Measurements from ENCODE around the gene TBC1D26. TPM values are rescaled to one million over a fixed set of nuclear protein-coding genes. Genes with fewer than 3 reads are reported as not detected.
"Not testable (repeated sequence)": the region's sequence is repeated elsewhere in the genome, so short reads cannot be mapped to it uniquely, and the experiment has no call there.

TBC1D26 gene
- total and polyA plus RNA-seq, 2 experiments from 2014 or later, result not detected

GRCh38 chr17:15742051-15742795 is 10.1 kb downstream of the TBC1D26 start:
- in situ Hi-C loops (cut with MboI), result no loop called here
- H3K9me2 ChIP-seq (ENCODE audit: insufficient read depth), result no peaks in the 10 kb centered on the region
- H2AFZ ChIP-seq, result no peak overlapping the region
- no peak for DNase-seq
- H3K9ac ChIP-seq, result no peak overlapping the region
- TF ChIP-seq EZH2 (IDR thresholded peaks at IDR 0.05; ENCODE audit: insufficient read depth, poor library complexity, severe bottlenecking) (no peak), EZH2phosphoT487 (IDR thresholded peaks at IDR 0.05; ENCODE audit: insufficient read depth, low read depth) (no peak)
- WGBS, 2 experiments (ENCODE audit: low coverage in 1 of 2, low lambda C conversion rate in 2 of 2, missing lambda C conversion rate in 2 of 2), result 73 to 80% methylated on average over 14 of the region's 15 CpGs
- H3K9me3 ChIP-seq (ENCODE audit: low read depth), result no peaks in the 10 kb centered on the region
- H4K20me1 ChIP-seq (ENCODE audit: insufficient read depth), result no peaks in the 10 kb centered on the region
- H3F3A ChIP-seq (ENCODE audit: insufficient read depth), result no peaks in the 10 kb centered on the region
- H3K27ac ChIP-seq, result no peak overlapping the region
- H3K79me2 ChIP-seq (ENCODE audit: insufficient read depth), result no peaks in the 10 kb centered on the region
- H3K4me3 ChIP-seq, result no peak overlapping the region
- peaks cover 16% of the 10 kb centered on the region; the same call in 1 of the 2 replicates for H3K27me3 ChIP-seq (replicated peaks; ENCODE audit: insufficient read depth)
- no peaks in the 10 kb centered on the region for H3K4me1 ChIP-seq (ENCODE audit: insufficient read depth)
- H3K36me3 ChIP-seq (ENCODE audit: low read depth), result no peaks in the 10 kb centered on the region
- H3K4me2 ChIP-seq (ENCODE audit: unreplicated experiment), result no peak overlapping the region

GRCh38 chr17:15742921-15743320 is 10.8 kb downstream of the TBC1D26 start:
- H3K79me2 ChIP-seq (ENCODE audit: insufficient read depth), result no peaks in the 10 kb centered on the region
- H2AFZ ChIP-seq, result no peak overlapping the region
- H3K4me2 ChIP-seq (ENCODE audit: unreplicated experiment), result no peak overlapping the region
- TF ChIP-seq EZH2 (IDR thresholded peaks at IDR 0.05; ENCODE audit: insufficient read depth, poor library complexity, severe bottlenecking) (no peak), EZH2phosphoT487 (IDR thresholded peaks at IDR 0.05; ENCODE audit: insufficient read depth, low read depth) (no peak)
- H3K27me3 ChIP-seq (replicated peaks; ENCODE audit: insufficient read depth), result peaks cover 16% of the 10 kb centered on the region; the same call in 1 of the 2 replicates
- no peak overlapping the region for H3K9ac ChIP-seq
- in situ Hi-C loops (cut with MboI), result no loop called here
- no peaks in the 10 kb centered on the region for H3F3A ChIP-seq (ENCODE audit: insufficient read depth)
- H3K36me3 ChIP-seq (ENCODE audit: low read depth), result no peaks in the 10 kb centered on the region
- H3K4me1 ChIP-seq (ENCODE audit: insufficient read depth), result no peaks in the 10 kb centered on the region
- H3K9me3 ChIP-seq (ENCODE audit: low read depth), result no peaks in the 10 kb centered on the region
- H3K27ac ChIP-seq, result no peak overlapping the region
- H4K20me1 ChIP-seq (ENCODE audit: insufficient read depth), result no peaks in the 10 kb centered on the region
- 78 to 83% methylated on average over 6 to 7 of the region's 7 CpGs for WGBS, 2 experiments (ENCODE audit: low coverage in 1 of 2, low lambda C conversion rate in 2 of 2, missing lambda C conversion rate in 2 of 2)
- no peak overlapping the region for H3K4me3 ChIP-seq
- no peaks in the 10 kb centered on the region for H3K9me2 ChIP-seq (ENCODE audit: insufficient read depth)
- no peak for DNase-seq

GRCh38 chr17:15744074-15744676 is 12.1 kb downstream of the TBC1D26 start:
- TF ChIP-seq EZH2phosphoT487 (IDR thresholded peaks at IDR 0.05; ENCODE audit: insufficient read depth, low read depth) (no peak), EZH2 (IDR thresholded peaks at IDR 0.05; ENCODE audit: insufficient read depth, poor library complexity, severe bottlenecking) (no peak)
- no peaks in the 10 kb centered on the region for H3K36me3 ChIP-seq (ENCODE audit: low read depth)
- H3K4me3 ChIP-seq, result no peak overlapping the region
- no peak overlapping the region for H3K4me2 ChIP-seq (ENCODE audit: unreplicated experiment)
- H3K79me2 ChIP-seq (ENCODE audit: insufficient read depth), result no peaks in the 10 kb centered on the region
- H3K27me3 ChIP-seq (replicated peaks; ENCODE audit: insufficient read depth), result peaks cover 19% of the 10 kb centered on the region; the same call in 1 of the 2 replicates
- H3K9me3 ChIP-seq (ENCODE audit: low read depth), result no peaks in the 10 kb centered on the region
- H3K9ac ChIP-seq, result no peak overlapping the region
- 49 to 51% methylated on average over 7 of the region's 7 CpGs for WGBS, 2 experiments (ENCODE audit: low coverage in 1 of 2, low lambda C conversion rate in 2 of 2, missing lambda C conversion rate in 2 of 2)
- no peaks in the 10 kb centered on the region for H4K20me1 ChIP-seq (ENCODE audit: insufficient read depth)
- no peak overlapping the region for H2AFZ ChIP-seq
- in situ Hi-C loops (cut with MboI), result no loop called here
- no peak for DNase-seq
- H3K9me2 ChIP-seq (ENCODE audit: insufficient read depth), result no peaks in the 10 kb centered on the region
- H3K27ac ChIP-seq, result no peak overlapping the region
- no peaks in the 10 kb centered on the region for H3K4me1 ChIP-seq (ENCODE audit: insufficient read depth)
- no peaks in the 10 kb centered on the region for H3F3A ChIP-seq (ENCODE audit: insufficient read depth)

GRCh38 chr17:15744885-15745284 is 12.8 kb downstream of the TBC1D26 start:
- DNase-seq, result no peak
- in situ Hi-C loops (cut with MboI), result no loop called here
- no peak overlapping the region for H2AFZ ChIP-seq

GRCh38 chr17:15749403-15749802 is 17.3 kb downstream of the TBC1D26 start:
- H4K20me1 ChIP-seq (ENCODE audit: insufficient read depth); H3K4me1 ChIP-seq (ENCODE audit: insufficient read depth); H3F3A ChIP-seq (ENCODE audit: insufficient read depth); H3K27ac ChIP-seq; H3K9me2 ChIP-seq (ENCODE audit: insufficient read depth); H3K9me3 ChIP-seq (ENCODE audit: low read depth); DNase-seq; H3K9ac ChIP-seq; H2AFZ ChIP-seq; H3K4me2 ChIP-seq (ENCODE audit: unreplicated experiment); in situ Hi-C loops (cut with MboI); H3K36me3 ChIP-seq (ENCODE audit: low read depth); H3K79me2 ChIP-seq (ENCODE audit: insufficient read depth); H3K4me3 ChIP-seq: not testable (repeated sequence)
- 7 to 11% methylated on average over 21 to 24 of the region's 36 CpGs for WGBS, 2 experiments (ENCODE audit: low coverage in 1 of 2, low lambda C conversion rate in 2 of 2, missing lambda C conversion rate in 2 of 2)
- H3K27me3 ChIP-seq (replicated peaks; ENCODE audit: insufficient read depth), result peaks cover 19% of the 10 kb centered on the region; the same call in 1 of the 2 replicates

More at GRCh38 chr17:15744885-15745284, 12.8 kb downstream of the TBC1D26 start:
- Histone ChIP-seq H3K9ac (no peak overlapping the region), H3F3A (ENCODE audit: insufficient read depth) (no peaks in the 10 kb centered on the region), H3K36me3 (ENCODE audit: low read depth) (no peaks in the 10 kb centered on the region), H3K27ac (no peak overlapping the region), H3K9me2 (ENCODE audit: insufficient read depth) (no peaks in the 10 kb centered on the region), H3K4me1 (ENCODE audit: insufficient read depth) (no peaks in the 10 kb centered on the region), H3K4me2 (ENCODE audit: unreplicated experiment) (no peak overlapping the region), H4K20me1 (ENCODE audit: insufficient read depth) (no peaks in the 10 kb centered on the region), H3K9me3 (ENCODE audit: low read depth) (no peaks in the 10 kb centered on the region), H3K79me2 (ENCODE audit: insufficient read depth) (no peaks in the 10 kb centered on the region), H3K27me3 (replicated peaks; ENCODE audit: insufficient read depth) (peaks cover 19% of the 10 kb centered on the region; the same call in 1 of the 2 replicates), H3K4me3 (no peak overlapping the region)
- WGBS, 2 experiments (ENCODE audit: low coverage in 1 of 2, low lambda C conversion rate in 2 of 2, missing lambda C conversion rate in 2 of 2), result 49 to 77% methylated on average over 2 of the region's 2 CpGs
- TF ChIP-seq EZH2phosphoT487 (IDR thresholded peaks at IDR 0.05; ENCODE audit: insufficient read depth, low read depth) (no peak), EZH2 (IDR thresholded peaks at IDR 0.05; ENCODE audit: insufficient read depth, poor library complexity, severe bottlenecking) (no peak)

GRCh38 chr17:15768865-15769533 is 36.9 kb downstream of the TBC1D26 start:
- H3K4me1 ChIP-seq (ENCODE audit: insufficient read depth); H3K9me2 ChIP-seq (ENCODE audit: insufficient read depth); H4K20me1 ChIP-seq (ENCODE audit: insufficient read depth); H3K27me3 ChIP-seq (replicated peaks; ENCODE audit: insufficient read depth); in situ Hi-C loops (cut with MboI); H3F3A ChIP-seq (ENCODE audit: insufficient read depth); H3K9ac ChIP-seq; H3K4me2 ChIP-seq (ENCODE audit: unreplicated experiment); H3K79me2 ChIP-seq (ENCODE audit: insufficient read depth); H3K4me3 ChIP-seq; DNase-seq; H3K9me3 ChIP-seq (ENCODE audit: low read depth); H3K27ac ChIP-seq; H3K36me3 ChIP-seq (ENCODE audit: low read depth); H2AFZ ChIP-seq: not testable (repeated sequence)
- 32 to 66% methylated on average over 3 to 4 of the region's 14 CpGs for WGBS, 2 experiments (ENCODE audit: low coverage in 1 of 2, low lambda C conversion rate in 2 of 2, missing lambda C conversion rate in 2 of 2)
